Progenitor cell of endocrine pancreas (in vitro differentiated cells): Measurements from ENCODE around the gene CD27. TPM values are rescaled to one million over a fixed set of nuclear protein-coding genes. Genes with fewer than 3 reads are reported as not detected.
"Not testable (repeated sequence)": the region's sequence is repeated elsewhere in the genome, so short reads cannot be mapped to it uniquely, and the experiment has no call there.

Experiments used
- DNase-seq: peaks from one replicate; pipeline ENCODE4 v3.0.0; 2021; ENCODE audit warnings: low spot score; ENCODE audit not compliant: unreplicated experiment
- H3K27ac Mint-ChIP-seq: 2 replicates; pipeline ENCODE4 v1.8.0; 2021; ENCODE audit warnings: mild to moderate bottlenecking, moderate library complexity, mixed read lengths
- H3K27me3 Mint-ChIP-seq: 2 replicates; pipeline ENCODE4 v1.8.0; 2021; ENCODE audit warnings: mixed read lengths
- H3K36me3 Mint-ChIP-seq: 2 replicates; pipeline ENCODE4 v1.8.0; 2022; ENCODE audit warnings: mixed read lengths; ENCODE audit not compliant: insufficient read depth
- H3K4me1 Mint-ChIP-seq: 2 replicates; pipeline ENCODE4 v1.8.0; 2021; ENCODE audit warnings: low read depth, mixed read lengths
- H3K4me3 Mint-ChIP-seq: 2 replicates; pipeline ENCODE4 v1.8.0; 2021; ENCODE audit warnings: low read depth, mild to moderate bottlenecking, moderate library complexity, mixed read lengths
- H3K9me3 Mint-ChIP-seq: 2 replicates; pipeline ENCODE4 v1.8.0; 2021; ENCODE audit warnings: low read depth, mixed read lengths
- total RNA-seq: library from RNA; stranded (reverse); gene quantifications from 2 replicates; pipeline ENCODE4 v1.2.1, GENCODE V29; 2021
- TF ChIP-seq, protein P1 (sequence below): fragments of 200-600 bp; sonication (generic); IDR thresholded peaks from one replicate; pipeline ENCODE4 v1.5.0; 2021; ENCODE audit warnings: antibody characterized with exemption, mild to moderate bottlenecking; ENCODE audit not compliant: unreplicated experiment

CD27 gene
- total RNA-seq, 1 donor from 2014 or later: not detected

DNA sequence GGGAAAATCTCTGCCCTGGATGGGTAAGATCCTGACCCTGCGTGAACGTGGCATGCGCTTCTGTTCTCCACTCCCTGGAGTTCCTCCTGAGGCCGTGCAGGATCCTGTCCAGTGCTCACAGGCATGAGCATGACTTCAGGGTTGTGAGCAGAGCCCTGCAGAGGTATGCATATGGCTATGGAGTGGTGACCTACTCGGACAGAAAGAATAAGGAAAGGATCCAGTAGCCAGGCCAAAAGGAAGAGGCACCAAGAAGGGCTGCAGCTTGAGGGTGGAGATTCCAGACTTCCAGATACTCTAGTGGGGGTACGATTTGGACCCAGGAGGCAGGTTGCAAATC lies 20.8 kb upstream of the CD27 start:
- H3K27ac Mint-ChIP-seq: no peak overlapping the region
- H3K27me3 Mint-ChIP-seq: peaks cover 12% of the 10 kb centered on the region
- TF ChIP-seq, protein P1, sequence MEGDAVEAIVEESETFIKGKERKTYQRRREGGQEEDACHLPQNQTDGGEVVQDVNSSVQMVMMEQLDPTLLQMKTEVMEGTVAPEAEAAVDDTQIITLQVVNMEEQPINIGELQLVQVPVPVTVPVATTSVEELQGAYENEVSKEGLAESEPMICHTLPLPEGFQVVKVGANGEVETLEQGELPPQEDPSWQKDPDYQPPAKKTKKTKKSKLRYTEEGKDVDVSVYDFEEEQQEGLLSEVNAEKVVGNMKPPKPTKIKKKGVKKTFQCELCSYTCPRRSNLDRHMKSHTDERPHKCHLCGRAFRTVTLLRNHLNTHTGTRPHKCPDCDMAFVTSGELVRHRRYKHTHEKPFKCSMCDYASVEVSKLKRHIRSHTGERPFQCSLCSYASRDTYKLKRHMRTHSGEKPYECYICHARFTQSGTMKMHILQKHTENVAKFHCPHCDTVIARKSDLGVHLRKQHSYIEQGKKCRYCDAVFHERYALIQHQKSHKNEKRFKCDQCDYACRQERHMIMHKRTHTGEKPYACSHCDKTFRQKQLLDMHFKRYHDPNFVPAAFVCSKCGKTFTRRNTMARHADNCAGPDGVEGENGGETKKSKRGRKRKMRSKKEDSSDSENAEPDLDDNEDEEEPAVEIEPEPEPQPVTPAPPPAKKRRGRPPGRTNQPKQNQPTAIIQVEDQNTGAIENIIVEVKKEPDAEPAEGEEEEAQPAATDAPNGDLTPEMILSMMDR: no peak
- peaks cover 5% of the 10 kb centered on the region for H3K4me1 Mint-ChIP-seq
- H3K36me3 Mint-ChIP-seq: no peaks in the 10 kb centered on the region
- no peaks in the 10 kb centered on the region for H3K9me3 Mint-ChIP-seq
- no peak for DNase-seq
- H3K4me3 Mint-ChIP-seq: no peak overlapping the region

DNA sequence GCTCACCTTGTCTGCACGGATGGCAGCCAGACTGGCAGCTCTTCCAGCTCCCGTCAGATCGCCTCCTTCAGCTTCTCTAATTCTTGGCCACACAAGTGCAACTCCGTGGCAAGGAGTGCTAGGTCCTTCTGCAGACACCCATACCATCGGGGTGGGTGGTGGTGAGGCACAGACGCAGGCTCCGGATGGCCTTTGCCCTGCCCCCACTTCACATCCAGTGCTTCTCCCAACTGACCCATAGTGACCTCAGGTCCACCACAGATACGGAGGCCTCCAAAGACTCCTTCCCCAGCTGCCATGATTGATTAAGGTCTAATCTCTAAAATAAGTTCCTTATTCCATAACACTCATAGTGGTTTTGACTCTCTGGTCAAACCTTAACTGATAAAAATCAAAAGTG lies 19.9 kb upstream of the CD27 start:
- TF ChIP-seq, protein P1: no peak
- no peak overlapping the region for H3K27ac Mint-ChIP-seq
- H3K27me3 Mint-ChIP-seq: peaks cover 12% of the 10 kb centered on the region
- H3K36me3 Mint-ChIP-seq: no peaks in the 10 kb centered on the region
- DNase-seq: no peak
- H3K9me3 Mint-ChIP-seq: no peaks in the 10 kb centered on the region
- no peak overlapping the region for H3K4me3 Mint-ChIP-seq
- peaks cover 3% of the 10 kb centered on the region for H3K4me1 Mint-ChIP-seq

DNA sequence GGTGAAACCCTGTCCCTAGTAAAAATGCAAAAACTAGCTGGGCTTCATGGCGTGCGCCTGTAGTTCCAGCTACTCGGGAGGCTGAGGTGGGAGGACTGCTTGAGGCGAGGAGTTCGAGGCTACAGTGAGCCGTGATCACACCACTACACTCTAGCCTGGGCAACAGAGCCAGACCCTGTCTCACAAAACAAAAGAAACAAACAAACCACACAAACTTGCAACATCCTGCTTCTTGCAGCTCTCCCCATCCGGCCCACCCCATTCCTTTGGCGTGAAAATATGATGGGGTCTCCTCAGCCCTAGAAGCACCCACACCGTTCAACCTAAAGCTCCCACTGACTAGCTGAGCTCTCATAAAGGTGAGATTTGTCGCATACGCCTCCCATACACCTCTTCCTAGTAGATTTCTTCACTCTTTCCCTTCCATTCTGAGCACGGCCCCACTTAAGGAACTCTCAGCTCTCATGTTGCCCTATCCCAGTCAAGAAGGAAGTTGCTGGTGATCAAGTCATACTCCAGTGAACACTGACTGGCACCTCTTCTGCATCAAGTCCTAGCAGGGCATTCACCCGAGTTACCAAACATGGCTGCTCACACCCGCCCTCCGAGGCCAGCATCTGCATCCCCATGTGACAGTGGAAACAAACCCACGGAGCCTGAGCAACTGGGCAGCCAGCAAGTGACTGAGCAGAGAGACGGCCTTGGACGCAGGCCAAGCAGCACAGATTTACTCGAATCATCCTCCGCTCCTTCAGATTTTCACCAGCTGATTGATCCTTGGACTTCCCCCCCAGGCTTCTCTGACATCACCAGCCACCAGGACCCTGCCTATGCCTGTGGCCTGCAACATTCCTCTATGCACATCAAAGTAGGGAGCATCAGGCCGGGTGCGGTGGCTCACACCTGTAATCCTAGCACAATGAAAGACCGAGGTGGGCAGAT lies 18.9 kb upstream of the CD27 start:
- Mint-ChIP-seq H3K4me1 (peaks cover 2% of the 10 kb centered on the region), H3K36me3 (no peaks in the 10 kb centered on the region), H3K4me3 (no peak overlapping the region), H3K9me3 (no peaks in the 10 kb centered on the region), H3K27ac (no peak overlapping the region), H3K27me3 (peaks cover 20% of the 10 kb centered on the region)
- TF ChIP-seq, protein P1: no peak
- DNase-seq: no peak

GRCh38 chr12:6426882-6427671 lies 17.7 kb upstream of the CD27 start:
- TF ChIP-seq, protein P1: no peak
- Mint-ChIP-seq H3K4me1 (peaks cover 2% of the 10 kb centered on the region), H3K4me3 (no peak overlapping the region), H3K9me3 (no peaks in the 10 kb centered on the region), H3K36me3 (no peaks in the 10 kb centered on the region), H3K27ac (no peak overlapping the region), H3K27me3 (peaks cover 27% of the 10 kb centered on the region)
- no peak for DNase-seq

DNA sequence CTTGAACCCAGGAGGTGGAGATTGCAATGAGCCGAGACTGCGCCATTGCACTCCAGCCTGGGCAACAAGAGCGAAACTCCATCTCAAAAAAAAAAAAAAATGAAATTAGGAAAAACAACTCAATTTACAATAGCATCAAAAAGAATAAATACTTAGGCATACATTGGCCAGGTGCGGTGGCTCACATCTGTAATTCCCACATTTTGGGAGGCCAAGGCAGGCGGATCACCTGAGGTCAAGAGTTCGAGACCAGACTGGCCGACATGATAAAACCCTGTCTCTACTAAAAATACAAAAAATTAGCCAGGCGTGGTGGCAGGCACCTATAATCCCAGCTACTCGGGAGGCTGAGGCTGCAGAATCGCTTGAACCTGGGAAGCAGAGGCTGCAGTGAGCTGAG lies 17.0 kb upstream of the CD27 start:
- not testable (repeated sequence) for DNase-seq, H3K4me1 Mint-ChIP-seq

More for the DNA sequence above, 17.0 kb upstream of the CD27 start:
- peaks cover 29% of the 10 kb centered on the region for H3K27me3 Mint-ChIP-seq
- not testable (repeated sequence) for H3K36me3 Mint-ChIP-seq, H3K27ac Mint-ChIP-seq, H3K9me3 Mint-ChIP-seq, H3K4me3 Mint-ChIP-seq
